MM.1S (cell line): ENCODE measurements around the gene ZNF514.
A peak's percentile ranks its signal among the peaks of the same experiment; 100 is the strongest.

Source experiments
- CTCF ChIP-seq: fragments of 300-600 bp; sonication (generic); IDR thresholded peaks from 2 replicates; pipeline ENCODE4 v1.5.1; 2016; ENCODE audit warnings: antibody characterized with exemption, low read length, mixed read lengths
- EZH2 ChIP-seq: fragments of 300-600 bp; sonication (generic); optimal IDR thresholded peaks from 2 replicates; pipeline ENCODE3; 2017; ENCODE audit warnings: low read depth, mild to moderate bottlenecking, antibody characterized with exemption, low read length, mixed read lengths

GRCh38 chr2:95115418-95115817 lies 44.2 kb downstream of the ZNF514 start:
- TF ChIP-seq CTCF (peak; percentile 78), EZH2 (no peak)
